GM18858 (cell line): ENCODE results near the gene TSKS.
A peak's percentile ranks its signal among the peaks of the same experiment; 100 is the strongest.
"Not testable (repeated sequence)": the region's sequence is repeated elsewhere in the genome, so short reads cannot be mapped to it uniquely, and the experiment has no call there.

Experiments used
- ATAC-seq: cut with Tn5 transposase; IDR thresholded peaks from one replicate; pipeline ENCODE4 v1.9.1; 2021; ENCODE audit not compliant: unreplicated experiment

The TSKS gene

DNA sequence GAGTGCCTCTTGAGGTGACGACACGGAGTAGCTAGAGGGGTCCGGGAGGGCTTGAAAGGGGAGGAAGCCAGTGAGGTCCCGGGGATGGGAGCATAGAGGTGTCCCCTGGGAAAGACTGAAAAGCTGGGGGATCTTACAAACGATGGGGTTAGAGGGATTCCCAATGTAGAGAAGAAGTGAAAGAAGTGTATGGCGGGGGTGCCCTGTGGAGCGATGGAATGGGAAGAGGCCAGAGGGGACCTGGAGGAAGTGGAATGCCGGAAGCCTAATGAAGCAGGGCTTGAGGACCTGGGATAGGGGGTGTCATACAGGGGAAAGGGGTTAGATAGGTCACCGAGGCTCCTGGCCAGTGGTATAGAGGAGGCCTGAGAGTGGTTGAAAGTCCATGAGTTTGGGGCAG lies 4.3 kb upstream of the TSKS start:
- no peak for ATAC-seq

DNA sequence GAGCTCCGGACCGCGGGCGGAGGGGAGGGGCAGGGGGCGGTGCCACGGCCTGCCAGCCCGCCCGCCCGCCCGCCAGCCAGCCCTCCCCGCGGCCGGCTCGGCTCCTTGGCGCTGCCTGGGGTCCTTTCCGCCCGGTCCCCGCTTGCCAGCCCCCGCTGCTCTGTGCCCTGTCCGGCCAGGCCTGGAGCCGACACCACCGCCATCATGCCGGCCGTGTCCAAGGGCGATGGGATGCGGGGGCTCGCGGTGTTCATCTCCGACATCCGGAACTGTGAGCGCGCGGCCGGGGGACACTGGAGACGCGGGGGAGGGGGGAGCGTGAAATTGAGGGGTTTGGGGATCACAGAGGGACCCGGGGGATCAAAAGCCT lies 3.8 kb upstream of the TSKS start, which contains the start of gene AP2A1:
Gene AP2A1, plus strand, starts transcription at position 72 of the 370 bp plus-strand sequence. Its CDS starts 133 bp downstream, at position 205.
- no peak for ATAC-seq

DNA sequence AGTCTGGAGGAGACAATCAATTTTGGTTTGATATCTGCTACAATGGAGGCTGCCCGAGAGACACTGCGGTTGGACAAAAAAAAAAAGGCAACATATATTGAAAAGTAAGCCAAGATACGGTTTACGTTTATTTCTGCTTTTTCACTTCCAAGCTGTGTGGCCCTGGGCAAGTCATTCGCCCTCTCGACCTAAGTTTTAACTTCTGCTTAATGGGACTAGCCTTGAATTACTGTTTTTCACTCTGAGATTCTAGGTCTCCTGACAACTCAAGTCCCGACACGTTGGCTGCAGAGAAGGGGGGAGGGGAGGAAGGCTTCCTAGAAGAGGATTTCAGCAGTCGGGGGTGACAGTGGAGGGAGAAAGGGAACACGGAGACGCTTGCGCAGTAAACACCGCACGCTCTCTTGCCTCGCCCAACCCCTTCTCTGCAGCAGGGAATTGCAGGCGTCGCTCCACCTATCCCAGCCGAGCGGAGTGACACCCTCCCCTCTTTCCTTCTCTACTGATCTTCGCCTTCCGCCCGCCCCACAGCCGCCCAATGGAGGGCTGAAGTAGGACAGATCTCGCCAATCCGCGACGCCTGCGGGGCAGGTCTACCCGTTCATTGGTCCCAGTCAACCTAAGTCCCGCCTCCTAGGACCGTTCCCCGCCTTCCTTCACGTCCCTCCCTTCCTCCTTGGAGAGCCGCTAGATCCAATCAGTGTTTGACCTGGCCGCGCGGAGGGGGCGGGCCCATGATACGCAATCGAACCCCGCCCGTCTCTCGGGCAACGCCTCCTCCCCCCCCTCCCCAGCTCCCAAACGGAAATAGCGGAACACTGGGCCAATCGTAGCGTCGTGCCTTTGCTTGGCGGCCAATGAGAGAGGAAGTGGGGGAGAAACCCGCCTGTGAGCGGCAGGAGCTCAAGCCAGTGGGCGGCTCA lies 3.2 kb upstream of the TSKS start:
- ATAC-seq, result peak; percentile 79

DNA sequence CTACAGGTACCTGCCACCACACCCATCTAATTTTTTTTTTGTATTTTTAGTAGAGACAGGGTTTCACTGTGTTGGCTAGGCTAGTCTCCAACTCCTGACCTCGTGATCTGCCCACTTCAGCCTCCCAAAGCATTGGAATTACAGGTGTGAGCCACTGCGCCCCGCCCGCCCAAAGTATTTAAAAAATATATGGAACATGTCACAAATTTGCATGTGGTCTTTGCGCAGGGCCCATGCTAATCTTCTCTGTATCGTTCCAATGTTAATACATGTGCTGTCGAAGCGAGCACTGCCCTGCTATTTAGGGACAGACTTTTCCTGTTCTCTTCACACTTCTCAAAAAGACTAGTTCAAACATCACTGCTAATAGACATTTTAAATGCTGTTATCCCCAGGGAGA lies 1.2 kb upstream of the TSKS start:
- no peak for ATAC-seq

DNA sequence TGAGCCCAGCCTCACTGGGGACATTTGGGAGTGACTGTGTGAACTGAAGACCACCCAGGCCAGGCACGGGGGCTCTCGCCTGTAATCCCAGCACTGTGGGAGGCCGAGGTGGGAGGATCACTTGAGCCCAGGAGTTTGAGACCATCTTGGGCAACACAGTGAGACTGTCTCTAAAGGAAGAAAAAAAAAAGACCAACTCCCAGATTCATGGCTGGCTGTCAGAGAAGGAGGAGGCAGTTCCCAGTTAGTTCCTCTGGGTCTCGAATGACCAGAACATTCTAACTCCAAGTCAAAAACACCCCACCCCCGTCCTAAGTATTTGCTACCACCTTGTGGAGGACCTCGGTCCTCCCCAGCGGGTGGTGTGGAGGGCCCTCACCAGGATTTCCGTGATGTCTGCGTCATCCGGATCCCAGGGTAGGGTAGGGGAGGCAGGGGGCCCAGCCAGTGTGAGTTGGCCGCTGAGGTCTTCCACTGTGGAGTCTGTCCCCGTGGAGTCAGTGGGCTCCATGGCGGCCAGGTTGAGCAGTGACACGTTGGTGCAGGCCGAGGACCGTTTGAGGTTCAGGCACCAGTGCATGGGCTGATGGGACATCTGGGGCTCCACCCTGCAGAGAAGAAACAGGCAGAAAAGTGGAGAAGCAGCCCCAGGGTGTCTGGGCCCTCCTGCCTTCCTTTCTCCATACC lies 1.3 kb downstream of the TSKS start:
- ATAC-seq, result no peak

DNA sequence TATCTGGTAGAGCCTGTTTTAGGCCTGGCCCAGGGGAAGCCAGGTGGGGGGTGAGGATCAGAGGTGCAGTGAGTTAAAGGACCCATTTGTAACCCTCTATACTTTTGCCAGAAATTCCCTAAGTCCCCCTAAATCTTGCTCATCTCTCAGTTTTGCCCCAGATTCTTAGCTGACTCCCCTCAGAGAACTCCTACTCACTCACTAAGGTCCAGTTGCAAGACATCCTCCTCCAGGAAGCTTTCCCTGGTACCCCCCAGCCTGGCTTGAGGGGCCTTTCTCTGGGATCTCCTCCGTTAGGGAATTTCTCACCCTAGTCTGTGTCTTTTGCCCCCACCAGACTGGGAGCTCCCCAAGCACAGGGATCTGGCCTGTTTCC lies 1.9 kb downstream of the TSKS start:
- ATAC-seq, result no peak

DNA sequence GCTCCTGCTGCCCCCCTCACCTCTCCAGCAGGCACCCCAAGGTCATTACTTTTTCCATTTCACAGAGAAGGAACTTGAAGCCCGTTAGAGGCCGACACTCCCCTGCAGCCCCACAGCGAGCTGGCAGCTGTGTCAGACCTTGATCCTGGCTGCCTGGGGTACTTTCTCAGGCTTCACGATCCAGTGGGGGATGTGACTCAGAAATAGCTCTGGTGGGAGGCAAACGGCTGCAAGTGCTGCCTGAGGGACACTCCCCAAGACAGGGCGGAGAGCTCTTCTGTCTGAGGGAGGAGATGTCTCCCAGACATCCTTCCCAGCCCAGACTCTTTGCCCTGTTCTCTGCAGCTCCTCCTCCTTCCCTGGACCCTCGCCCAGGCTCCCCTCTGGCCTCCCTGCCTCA lies 4.8 kb downstream of the TSKS start:
- no peak for ATAC-seq

DNA sequence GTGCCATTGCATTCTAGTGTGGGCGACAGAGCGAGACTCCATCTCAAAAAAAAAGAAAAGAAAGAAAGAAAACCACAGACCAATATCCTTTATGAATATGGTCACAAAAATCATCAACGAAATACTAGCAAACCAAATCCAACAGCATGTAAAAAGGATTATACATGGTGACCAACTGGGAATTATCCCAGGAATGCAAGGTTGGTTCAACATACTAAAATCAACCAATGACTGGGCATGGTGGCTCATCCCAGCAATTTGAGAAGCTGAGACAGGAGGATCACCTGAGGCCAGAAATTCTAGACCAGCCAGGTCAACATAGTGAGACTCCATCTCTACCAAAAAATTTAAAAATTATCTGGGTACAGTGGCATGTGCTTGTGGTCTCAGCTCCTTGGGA lies 7.2 kb downstream of the TSKS start:
- ATAC-seq, result no peak

DNA sequence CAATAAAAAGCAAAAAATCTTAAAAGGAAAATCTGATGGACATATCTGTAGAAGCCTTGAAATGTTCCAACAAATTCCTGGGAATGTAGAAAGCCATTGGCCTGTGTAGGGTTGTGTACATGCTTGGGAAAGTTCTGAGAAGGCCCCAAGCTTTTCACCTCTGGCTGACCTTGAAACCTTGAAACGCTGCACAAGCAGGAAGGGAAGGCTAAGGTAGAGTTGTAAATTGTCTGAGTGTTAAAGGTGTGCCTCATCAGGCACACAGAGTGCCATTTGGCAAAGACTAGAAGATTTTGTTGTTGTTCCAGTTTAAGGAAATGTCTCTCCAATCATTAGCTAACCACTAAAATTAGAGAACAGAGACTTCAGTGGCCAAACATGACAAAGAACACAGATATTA lies 10.4 kb downstream of the TSKS start:
- ATAC-seq, result no peak

DNA sequence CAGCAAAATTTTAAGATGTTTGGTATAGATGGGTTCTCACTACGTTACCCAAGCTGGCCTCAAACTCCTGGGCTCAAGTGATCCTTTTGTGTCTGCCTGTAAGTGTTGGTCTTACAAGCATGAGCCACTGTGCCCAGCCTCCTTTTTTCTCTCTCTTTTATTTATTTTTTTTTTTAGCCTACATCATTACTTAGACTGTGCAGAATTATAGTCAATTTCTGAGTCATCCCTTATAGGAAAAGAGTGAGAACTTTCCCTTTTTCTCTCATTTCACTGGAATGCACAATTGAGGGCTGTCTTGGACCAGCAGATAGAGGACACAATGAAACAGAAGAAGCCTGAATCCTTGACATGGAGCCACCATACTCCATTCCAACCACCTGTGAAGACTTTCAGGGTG lies 13.3 kb downstream of the TSKS start:
- no peak for ATAC-seq

DNA sequence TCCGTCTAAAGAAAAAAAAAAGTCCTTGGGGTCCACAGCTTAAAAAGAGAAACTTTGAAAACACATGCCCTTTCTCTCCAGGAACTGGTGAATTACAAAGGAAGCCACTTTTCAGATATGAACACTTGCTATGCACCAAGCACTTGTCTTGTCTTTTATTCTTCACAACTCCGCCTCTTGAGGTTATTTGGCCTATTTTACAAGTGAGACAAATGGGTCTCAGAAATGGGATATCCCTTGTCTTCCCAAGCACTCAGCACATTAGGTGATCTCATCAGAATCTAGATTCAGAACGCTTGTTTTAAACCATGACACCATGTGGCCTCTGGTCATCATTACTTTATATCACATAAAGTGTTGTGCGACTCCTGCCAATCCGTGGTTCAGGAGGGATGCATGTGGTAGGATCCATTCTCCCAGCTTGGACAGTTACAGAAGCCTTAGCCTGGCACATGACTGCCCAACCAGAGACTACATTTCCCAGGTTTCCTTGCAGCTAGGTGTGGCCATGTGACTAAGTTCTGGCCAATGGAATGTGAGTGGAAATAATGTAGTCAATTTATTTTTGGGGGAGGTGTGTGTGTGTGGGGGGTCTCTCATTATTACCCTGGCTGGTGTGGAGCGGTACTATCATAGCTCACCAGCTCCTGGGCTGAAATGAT lies 13.9 kb downstream of the TSKS start:
- ATAC-seq, result no peak

DNA sequence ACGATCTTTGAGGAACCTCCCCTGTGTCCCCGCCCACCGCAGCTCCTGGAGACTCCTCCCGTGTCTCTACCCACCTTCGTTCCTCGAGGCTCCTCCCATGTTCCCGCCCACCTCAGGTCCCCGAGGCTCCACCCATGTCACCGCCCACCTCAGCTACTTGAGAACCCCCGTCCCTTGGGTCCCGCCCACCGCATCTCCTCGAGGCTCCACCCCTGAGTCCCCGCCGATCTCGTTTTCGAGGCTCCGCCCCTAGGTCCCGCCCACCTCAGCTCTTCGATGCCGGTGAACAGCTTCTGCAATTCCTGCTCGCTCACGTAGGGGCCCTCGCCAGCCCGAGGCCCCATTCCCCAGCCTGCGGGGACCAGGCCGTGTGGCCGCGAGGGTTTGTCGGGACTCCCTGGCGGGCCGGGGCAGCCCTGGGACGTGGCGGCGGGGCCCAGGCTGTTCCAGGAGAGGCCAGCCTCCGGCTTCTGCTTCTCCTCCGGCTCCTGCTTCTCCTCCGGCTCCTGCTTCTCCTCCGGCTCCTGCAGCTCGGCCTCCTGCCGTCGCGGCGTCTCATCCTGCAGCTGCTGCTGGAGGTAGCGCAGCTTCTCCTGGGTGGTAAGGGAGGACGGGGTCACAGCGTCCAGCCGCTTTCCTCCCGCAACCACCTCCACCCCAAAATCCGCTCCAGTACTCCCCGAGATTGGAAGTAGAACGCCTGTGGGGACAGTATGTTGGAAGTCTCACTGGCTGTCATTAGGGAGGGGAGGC lies 16.7 kb downstream of the TSKS start:
- no peak for ATAC-seq

DNA sequence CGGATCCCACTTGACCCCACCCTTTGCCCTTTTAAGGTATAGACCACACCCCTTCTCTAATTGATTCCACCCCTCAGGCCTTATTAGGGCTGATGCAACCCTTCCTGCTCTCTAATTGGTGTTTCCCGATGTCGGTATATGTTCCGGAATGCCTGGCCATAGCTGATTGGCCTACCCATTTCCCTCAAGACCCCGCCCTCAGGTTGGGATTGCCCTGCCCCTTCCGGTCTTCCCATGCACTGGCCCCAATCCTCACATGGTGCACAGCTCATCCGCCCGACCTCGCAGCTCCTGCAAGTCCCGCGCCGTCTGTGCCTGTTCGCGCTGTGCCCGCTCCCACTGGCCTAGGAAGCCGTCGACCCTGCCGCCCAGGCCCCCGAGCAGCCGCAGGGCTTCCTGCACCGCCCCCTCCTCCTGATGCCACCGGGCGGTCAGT lies 18.1 kb downstream of the TSKS start:
- ATAC-seq, result no peak

DNA sequence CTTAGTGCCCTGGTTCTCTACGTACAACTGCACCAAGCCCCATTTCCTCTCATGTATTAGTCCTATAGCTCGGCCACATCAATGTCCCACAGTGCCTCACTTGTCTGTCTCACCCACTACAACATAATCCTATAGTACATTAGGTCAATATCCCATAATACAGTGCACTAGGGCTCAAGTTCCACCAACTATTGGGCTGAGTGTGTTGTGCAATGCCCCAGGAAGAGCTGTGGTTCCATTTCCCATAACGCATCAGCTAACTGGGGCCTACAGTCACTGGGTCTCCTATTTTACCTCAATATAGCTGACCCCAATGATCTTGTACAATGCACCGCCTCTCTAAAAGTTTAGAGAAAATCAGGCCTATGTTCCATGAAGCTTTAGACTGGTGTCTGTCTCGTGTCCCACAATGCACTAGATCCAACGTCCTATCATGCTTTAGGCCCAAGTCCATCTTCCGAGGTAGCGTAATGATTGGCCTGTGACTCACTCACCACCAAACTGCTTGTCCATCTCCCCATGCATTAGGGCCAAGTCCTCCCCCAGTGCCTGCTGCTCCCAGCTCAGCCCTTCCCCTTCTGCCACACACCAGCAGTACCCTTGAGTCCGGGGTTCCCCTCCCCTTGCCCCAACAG lies 21.8 kb downstream of the TSKS start:
- no peak for ATAC-seq

DNA sequence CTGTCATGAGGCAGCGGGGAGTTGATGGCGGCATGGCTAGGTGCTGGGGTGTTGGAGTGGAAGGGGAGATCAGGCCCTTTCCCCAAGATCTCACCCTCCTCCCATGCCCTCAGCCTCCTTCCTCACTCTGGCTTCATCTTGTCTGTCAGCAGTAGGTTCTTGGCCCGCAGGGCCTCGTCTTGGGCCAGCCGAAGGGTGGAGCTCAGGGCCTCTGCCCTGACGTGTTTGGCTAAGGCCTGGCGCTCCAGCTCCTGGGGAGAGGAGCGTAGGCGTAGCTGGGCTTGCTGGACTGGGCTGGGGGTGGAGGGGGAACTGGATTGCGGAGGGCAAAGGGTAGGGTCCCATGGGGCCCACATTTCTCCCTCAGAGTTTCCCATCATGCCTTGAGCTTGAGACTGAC lies 23.2 kb downstream of the TSKS start:
- no peak for ATAC-seq

DNA sequence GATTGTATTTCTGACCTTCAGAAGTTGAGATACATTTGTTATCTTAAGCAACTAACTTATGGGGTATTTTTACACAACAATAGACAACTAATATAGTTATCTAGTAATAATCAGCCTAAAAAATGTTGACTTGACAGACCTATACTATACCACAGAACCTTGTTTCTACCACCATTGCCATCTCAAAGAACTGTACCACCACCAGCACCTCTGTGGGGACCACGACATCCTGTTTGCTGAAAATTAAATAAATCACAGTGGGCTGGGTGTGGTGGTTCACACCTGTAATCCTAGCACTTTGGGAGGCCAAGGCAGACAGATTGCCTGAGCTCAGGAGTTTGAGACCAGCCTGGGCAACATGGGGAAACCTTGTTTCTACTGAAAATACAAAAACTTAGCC lies 24.0 kb downstream of the TSKS start:
- ATAC-seq, result no peak

DNA sequence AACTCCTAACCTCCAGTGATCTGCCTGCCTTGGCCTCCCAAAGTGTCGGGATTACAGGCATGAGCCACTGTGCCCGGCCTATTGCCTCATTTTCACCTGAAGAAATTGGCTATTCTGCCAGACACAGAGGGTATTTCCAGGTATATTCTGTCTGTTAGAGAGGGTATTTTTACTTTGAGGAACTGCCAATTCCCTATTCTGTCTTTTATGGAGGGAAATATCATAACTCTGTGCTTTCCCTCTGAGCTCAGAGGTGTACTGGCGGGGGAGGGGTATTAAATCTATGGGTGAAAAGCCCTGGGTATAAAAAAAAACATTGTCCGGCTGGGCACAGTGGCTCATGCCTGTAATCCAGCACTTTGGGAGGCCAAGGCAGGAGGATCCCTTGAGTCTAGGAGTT lies 24.8 kb downstream of the TSKS start:
- no peak for ATAC-seq

DNA sequence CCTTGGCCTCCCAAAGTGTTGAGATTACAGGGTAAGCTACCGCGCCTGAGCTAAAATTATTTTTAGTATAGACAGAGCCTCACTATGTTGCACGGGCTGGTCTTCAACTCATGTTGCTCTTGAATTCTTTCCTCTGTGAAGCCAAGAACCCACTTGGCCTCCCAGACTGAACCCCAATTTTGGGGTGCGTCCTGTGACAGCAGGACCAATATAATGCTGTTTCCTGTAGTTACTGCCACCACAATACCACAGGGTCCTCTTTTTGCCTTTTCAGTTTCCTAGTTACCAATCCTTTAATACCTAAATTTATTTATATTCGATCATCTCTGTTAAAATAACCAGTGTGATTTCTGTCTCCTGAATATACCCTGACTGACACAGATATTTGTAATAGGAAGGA lies 32.9 kb downstream of the TSKS start:
- no peak for ATAC-seq

DNA sequence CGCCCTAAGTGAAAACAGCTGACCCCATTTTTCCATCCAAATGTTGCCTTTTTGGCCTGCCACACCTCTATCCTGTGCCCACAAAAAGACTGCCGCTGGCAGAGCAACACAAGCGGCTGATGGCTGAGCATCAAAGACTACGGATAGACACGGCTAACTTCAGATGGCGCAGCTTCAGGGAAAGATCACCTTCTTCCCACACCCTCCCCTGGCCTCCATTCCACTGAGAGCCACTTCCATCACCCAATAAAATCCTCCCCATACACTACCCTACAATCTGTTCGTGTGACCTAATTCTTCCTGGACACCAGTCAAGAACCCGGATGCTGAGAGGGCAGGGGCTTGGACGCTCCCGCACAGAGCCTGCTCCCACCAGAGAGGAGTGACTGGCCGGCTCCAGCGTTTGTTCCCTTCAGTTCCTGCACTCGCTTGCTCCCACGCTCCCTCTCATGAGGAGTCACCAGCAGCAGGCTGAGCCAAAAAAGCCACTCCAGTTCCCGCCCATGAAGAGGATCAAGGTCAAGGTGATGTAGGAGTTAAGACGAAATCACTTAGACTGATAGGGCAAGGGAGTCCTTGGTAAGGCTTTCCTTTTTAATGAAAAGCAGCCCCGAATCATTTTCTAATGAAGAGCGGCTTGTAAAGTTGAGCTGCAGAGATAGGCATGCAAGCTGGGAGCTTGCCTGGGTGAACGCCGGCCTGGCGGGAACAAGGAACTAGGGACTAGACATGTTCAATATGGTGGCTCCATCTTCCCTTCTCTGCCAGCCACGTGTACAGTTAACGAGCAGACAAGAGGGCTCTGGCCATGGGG lies 35.7 kb downstream of the TSKS start:
- ATAC-seq, result no peak

DNA sequence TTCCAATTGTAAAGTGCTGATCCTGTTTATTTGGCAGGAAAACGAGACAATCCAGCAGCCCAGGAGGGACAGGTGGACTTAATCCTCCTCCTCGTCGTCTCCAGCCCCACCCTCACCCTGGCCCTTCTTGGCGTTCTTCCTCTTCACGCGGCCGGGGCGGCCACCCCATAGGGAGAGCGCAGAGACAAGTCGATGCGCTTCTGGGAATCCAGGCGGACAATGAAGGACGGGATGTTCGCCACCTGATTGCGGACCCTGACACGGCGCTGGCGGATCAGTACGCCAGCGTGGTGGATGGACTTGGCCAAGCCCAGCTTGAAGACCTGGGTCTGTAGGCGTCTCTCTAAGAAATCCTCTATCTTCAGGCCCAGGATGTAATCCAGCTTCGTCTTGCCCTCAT lies 43.7 kb downstream of the TSKS start:
- not testable (repeated sequence) for ATAC-seq
